ENCODE data around the gene NLGN1.

- TF ChIP-seq CTCF (IDR thresholded peaks at IDR 0.05) = no peak
- no peak for TF ChIP-seq SIN3A (IDR thresholded peaks at IDR 0.05; ENCODE audit: borderline replicate concordance, insufficient read depth, low read depth, low read length)
These were observed 492.5 kb downstream of the NLGN1 start for GRCh38 chr3:173890091-173890490.

All from Panc1 (cell line).